ENCODE measurements around the gene RND2. TPM values are rescaled to one million over a fixed set of nuclear protein-coding genes. Genes with fewer than 3 reads are reported as not detected.
A peak's percentile ranks its signal among the peaks of the same experiment; 100 is the strongest.

The RND2 gene
- total and polyA plus RNA-seq, 9 of the 15 experiments (the other 6 are each of a cell fraction or from before 2014, with no cell fraction given): 0.15 to 1.9 (median 0.98) TPM

DNA sequence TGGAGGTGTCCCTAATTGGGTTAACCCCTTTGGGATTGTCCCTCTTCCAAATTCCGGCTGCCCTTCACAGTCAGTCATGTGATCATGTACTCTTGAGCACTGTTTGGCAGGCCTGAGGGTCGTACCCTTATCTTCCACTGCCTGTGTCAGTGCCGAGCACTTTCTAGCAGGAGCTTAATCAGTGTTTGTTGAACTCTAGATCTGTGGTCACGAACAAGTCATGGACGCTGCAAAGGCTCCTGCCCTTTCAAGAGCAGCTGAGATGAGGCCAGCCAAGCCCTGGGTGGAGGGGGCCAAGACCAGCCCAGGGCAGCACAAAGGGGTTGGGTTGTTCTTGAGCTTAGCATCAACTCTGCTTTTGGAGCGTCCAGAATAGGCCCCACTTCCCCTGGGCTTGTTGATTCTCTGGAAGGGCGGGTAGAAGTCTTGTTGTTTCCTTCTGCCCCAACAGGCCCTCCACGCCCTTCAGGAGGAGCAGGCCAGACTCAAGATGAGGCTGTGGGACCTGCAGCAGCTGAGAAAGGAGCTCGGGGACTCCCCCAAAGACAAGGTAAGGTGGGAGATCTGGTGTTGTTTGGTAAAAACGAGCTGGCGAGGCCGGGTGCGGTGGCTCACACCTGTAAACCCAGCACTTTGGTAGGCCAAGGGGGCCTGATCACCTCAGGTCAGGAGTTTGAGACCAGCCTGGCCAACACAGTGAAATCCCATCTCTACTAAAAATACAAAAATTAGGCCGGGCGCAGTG lies 13.1 kb upstream of the RND2 start (continued):
- TF ChIP-seq SMC3 (conservative IDR thresholded peaks at IDR 0.05; ENCODE audit: insufficient read depth, low read depth, low read length) (no peak), FUS (optimal IDR thresholded peaks at IDR 0.05; ENCODE audit: low read depth, low read length) (no peak)
- TF ChIP-seq, protein P1, sequence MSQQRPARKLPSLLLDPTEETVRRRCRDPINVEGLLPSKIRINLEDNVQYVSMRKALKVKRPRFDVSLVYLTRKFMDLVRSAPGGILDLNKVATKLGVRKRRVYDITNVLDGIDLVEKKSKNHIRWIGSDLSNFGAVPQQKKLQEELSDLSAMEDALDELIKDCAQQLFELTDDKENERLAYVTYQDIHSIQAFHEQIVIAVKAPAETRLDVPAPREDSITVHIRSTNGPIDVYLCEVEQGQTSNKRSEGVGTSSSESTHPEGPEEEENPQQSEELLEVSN (IDR thresholded peaks at IDR 0.05; ENCODE audit: borderline replicate concordance in 1 of 2, extremely low read depth in 1 of 2, insufficient read depth in 1 of 2, insufficient read length in 1 of 2, low read depth in 1 of 2, low read length in 1 of 2, poor library complexity in 1 of 2, severe bottlenecking in 1 of 2): no peak

DNA sequence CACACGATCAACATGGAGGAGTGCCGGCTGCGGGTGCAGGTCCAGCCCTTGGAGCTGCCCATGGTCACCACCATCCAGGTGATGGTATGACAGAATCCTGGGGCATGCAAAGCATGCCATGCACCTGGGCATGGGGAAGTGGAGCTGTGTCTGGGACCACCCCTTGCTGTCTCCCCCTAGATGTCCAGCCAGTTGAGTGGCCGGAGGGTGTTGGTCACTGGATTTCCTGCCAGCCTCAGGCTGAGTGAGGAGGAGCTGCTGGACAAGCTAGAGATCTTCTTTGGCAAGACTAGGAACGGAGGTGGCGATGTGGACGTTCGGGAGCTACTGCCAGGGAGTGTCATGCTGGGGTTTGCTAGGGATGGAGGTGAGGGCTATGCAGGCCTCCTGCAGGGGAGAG lies 11.7 kb upstream of the RND2 start:
- peaks cover 4% of the 10 kb centered on the region; the same call in 1 of the 3 replicates for H3K79me2 ChIP-seq (ENCODE audit: control insufficient read depth, insufficient read depth, low read length)
- 89% methylated on average over 8 of the region's 8 CpGs for WGBS (ENCODE audit: insufficient coverage, low coverage, missing lambda C conversion rate)
- H3K4me1 ChIP-seq (replicated peaks in 1 of 2; ENCODE audit: control insufficient read depth in 2 of 2, insufficient read depth in 2 of 2, low read length in 2 of 2): peaks cover 19 to 28% of the 10 kb centered on the region in 2 experiments
- intact Hi-C loops (cut with micrococcal nuclease): no loop called here
- ChIA-PET POLR2A (interaction anchor here (0.6 to 2.8 kb wide), 9 partner anchors 9 to 354 kb away, joined by 3 to 22 read pairs (median 4); partner anchors contain the start of genes BECN1, RPL27 and VAT1), CTCF (ENCODE audit: low intra/inter-chr PET ratio) (no interaction called here)
- H3K9me1 ChIP-seq (ENCODE audit: control insufficient read depth, insufficient read depth, low read length): peaks cover 4% of the 10 kb centered on the region
- BruUV-seq (replicated peaks): TSS peak; percentile 13
- no peak overlapping the region for H3K4me3 ChIP-seq
- TF ChIP-seq ZNF551 (CRISPR knock-in tag; IDR thresholded peaks at IDR 0.05): no peak
- TF ChIP-seq POLR2G (IDR thresholded peaks at IDR 0.05; ENCODE audit: low read depth, low read length): peak; percentile 53; the same call in 1 of the 2 replicates
- H2AFZ ChIP-seq (ENCODE audit: low read depth, low read length): no peak overlapping the region
- H3K36me3 ChIP-seq (ENCODE audit: control insufficient read depth, insufficient read depth, low read length): peaks cover 50% of the 10 kb centered on the region; the same call in 2 of the 3 replicates
- DNase-seq (ENCODE audit: extremely low read depth in 1 of 4, low spot score in 3 of 4): no peak
- H4K20me1 ChIP-seq (replicated peaks; ENCODE audit: control insufficient read depth, insufficient read depth, low read length): peaks cover 4% of the 10 kb centered on the region; the same call in 1 of the 2 replicates
- no peak overlapping the region for H3K4me2 ChIP-seq (ENCODE audit: insufficient read depth, low read length)
- in situ Hi-C loops (cut with MboI): loop anchor here (10.0 kb wide), 1 partner anchor 302 kb away; no protein-coding TSS in a partner anchor
- no peaks in the 10 kb centered on the region; the same call in 1 of the 2 replicates for H3K9me3 ChIP-seq (replicated peaks; ENCODE audit: control insufficient read depth, insufficient read depth, low read depth, low read length)
- H3K27me3 ChIP-seq (ENCODE audit: control insufficient read depth in 2 of 2, insufficient read depth in 2 of 2, low read length in 2 of 2): no peaks in the 10 kb centered on the region
- peak overlapping the region in 1 of 2 experiments; percentile 54; a peak in 2 of 4 replicates for H3K9ac ChIP-seq (ENCODE audit: insufficient read depth in 1 of 2, low read depth in 2 of 2, low read length in 2 of 2)
- H3K27ac ChIP-seq (ENCODE audit: extremely low read depth, low read depth, low read length): no peak overlapping the region
- ATAC-seq: no peak
- FAIRE-seq: no peak

Data from K562 (cell line).